Neural cell (in vitro differentiated cells): ENCODE results near the gene SPRY4. TPM values are rescaled to one million over a fixed set of nuclear protein-coding genes. Genes with fewer than 3 reads are reported as not detected.

ENCODE experiments used
- H2AFZ ChIP-seq: fragments of 200-600, 300-800 bp; sonication (generic), shearing (Covaris generic); 2 replicates; pipeline ENCODE4 v1.6.0; 2014; ENCODE audit warnings: low read depth, mild to moderate bottlenecking, antibody characterized with exemption, low read length, moderate library complexity
- H3F3A ChIP-seq: fragments of 200-600 bp; shearing (Covaris generic); 2 replicates; pipeline ENCODE4 v1.6.1; 2016; ENCODE audit warnings: mild to moderate bottlenecking, moderate library complexity, mixed read lengths, antibody characterized with exemption, low read length; ENCODE audit not compliant: insufficient read depth, poor library complexity, severe bottlenecking
- H3K27ac ChIP-seq: fragments of 200-600, 300-800 bp; sonication (generic), shearing (Covaris generic); 2 replicates; pipeline ENCODE4 v1.5.1; 2014; ENCODE audit warnings: mild to moderate bottlenecking, low read length, moderate library complexity
- H3K27me3 ChIP-seq: fragments of 300-800, 200-600 bp; sonication (generic), shearing (Covaris generic); 2 replicates; pipeline ENCODE4 v1.6.0; 2014; ENCODE audit warnings: mild to moderate bottlenecking, low read depth, low read length, moderate library complexity; ENCODE audit not compliant: insufficient read depth
- H3K36me3 ChIP-seq: fragments of 300-800, 200-600 bp; sonication (generic), shearing (Covaris generic); 2 replicates; pipeline ENCODE4 v1.5.1; 2014; ENCODE audit warnings: mild to moderate bottlenecking, antibody characterized with exemption, low read length, moderate library complexity; ENCODE audit not compliant: insufficient read depth
- H3K4me2 ChIP-seq: fragments of 300-800, 200-600 bp; sonication (generic), shearing (Covaris generic); 2 replicates; pipeline ENCODE4 v1.6.0; 2014; ENCODE audit warnings: mild to moderate bottlenecking, low read length
- H3K4me3 ChIP-seq: fragments of 300-800, 200-600 bp; sonication (generic), shearing (Covaris generic); 2 replicates; pipeline ENCODE4 v1.5.1; 2014; ENCODE audit warnings: mild to moderate bottlenecking, low read length, moderate library complexity
- H3K79me2 ChIP-seq: fragments of 200-600 bp; shearing (Covaris generic); replicated peaks from 2 replicates; pipeline ENCODE4 v1.6.0; 2014; ENCODE audit warnings: mild to moderate bottlenecking, low read length, moderate library complexity; ENCODE audit not compliant: insufficient read depth
- H3K9ac ChIP-seq: fragments of 300-800, 200-600 bp; sonication (generic), shearing (Covaris generic); 2 replicates; pipeline ENCODE4 v1.6.1; 2016; ENCODE audit warnings: mild to moderate bottlenecking, low read length, mixed read lengths
- H3K9me2 ChIP-seq: fragments of 200-600 bp; shearing (Covaris generic); 2 replicates; pipeline ENCODE4 v1.6.1; 2016; ENCODE audit warnings: mild to moderate bottlenecking, low read length, mixed read lengths; ENCODE audit not compliant: insufficient read depth
- H3K9me3 ChIP-seq: fragments of 200-600, 300-800 bp; sonication (generic), shearing (Covaris generic); 2 replicates; pipeline ENCODE4 v1.6.1; 2016; ENCODE audit warnings: mild to moderate bottlenecking, mixed run types, low read length, moderate library complexity, mixed read lengths
- H4K20me1 ChIP-seq: fragments of 200-600 bp; shearing (Covaris generic); 2 replicates; pipeline ENCODE4 v1.6.1; 2016; ENCODE audit warnings: mild to moderate bottlenecking, mixed run types; ENCODE audit not compliant: insufficient read depth
- CTCF ChIP-seq: fragments of 450-650 bp; IDR thresholded peaks from 2 replicates; pipeline ENCODE4 v1.5.1; 2014; ENCODE audit warnings: antibody characterized with exemption, mild to moderate bottlenecking, moderate library complexity; ENCODE audit not compliant: poor library complexity, severe bottlenecking
- EP300 ChIP-seq: fragments of 450-650 bp; conservative IDR thresholded peaks from 2 replicates; pipeline ENCODE4 v1.6.1; 2014; ENCODE audit warnings: antibody characterized with exemption, mild to moderate bottlenecking, moderate library complexity; ENCODE audit not compliant: poor library complexity, severe bottlenecking
- EZH2 ChIP-seq: fragments of 200-600, 300-800 bp; shearing (Covaris generic), sonication (generic); IDR thresholded peaks from 2 replicates; pipeline ENCODE4 v1.6.1; 2014; ENCODE audit warnings: antibody characterized with exemption, low read length, borderline replicate concordance, mild to moderate bottlenecking; ENCODE audit not compliant: insufficient read depth, poor library complexity, severe bottlenecking
- MXI1 ChIP-seq: fragments of 450-650 bp; conservative IDR thresholded peaks from 2 replicates; pipeline ENCODE4 v1.6.1; 2014; ENCODE audit warnings: antibody characterized with exemption, mild to moderate bottlenecking; ENCODE audit not compliant: poor library complexity, severe bottlenecking
- POLR2AphosphoS5 ChIP-seq: IDR thresholded peaks from 2 replicates; pipeline ENCODE4 v1.6.1; 2012
- RAD21 ChIP-seq: fragments of 450-650 bp; conservative IDR thresholded peaks from 2 replicates; pipeline ENCODE4 v1.6.1; 2014; ENCODE audit warnings: antibody characterized with exemption, mild to moderate bottlenecking, moderate library complexity
- REST ChIP-seq: IDR thresholded peaks from 2 replicates; pipeline ENCODE4 v1.6.1; 2012; ENCODE audit warnings: borderline replicate concordance
- SMC3 ChIP-seq: fragments of 450-650 bp; conservative IDR thresholded peaks from 2 replicates; pipeline ENCODE4 v1.6.1; 2014; ENCODE audit warnings: antibody characterized with exemption, mild to moderate bottlenecking, moderate library complexity; ENCODE audit not compliant: poor library complexity
- TAF1 ChIP-seq: IDR thresholded peaks from 2 replicates; pipeline ENCODE4 v1.6.1; 2012; ENCODE audit warnings: low read depth
- polyA plus RNA-seq: library from polyadenylated mRNA; depleted of rRNA; stranded (reverse); fragments of >200 nt; gene quantifications from 2 replicates; pipeline ENCODE4 v1.2.3, GENCODE V29; 2014

SPRY4 gene
- polyA plus RNA-seq, 1 donor from 2014 or later, result 0.47 TPM

- no peak overlapping the region for H3K4me2 ChIP-seq
- peaks cover 22% of the 10 kb centered on the region for H3K27me3 ChIP-seq
- no peak overlapping the region for H3K27ac ChIP-seq
- no peak overlapping the region for H2AFZ ChIP-seq
- H3K9me2 ChIP-seq, result no peaks in the 10 kb centered on the region
- TF ChIP-seq EZH2, result no peak
- TF ChIP-seq POLR2AphosphoS5, result no peak
- TF ChIP-seq EP300, result no peak
- TF ChIP-seq MXI1, result no peak
- no peak for TF ChIP-seq CTCF
- TF ChIP-seq SMC3, result no peak
- no peak for TF ChIP-seq RAD21
- no peak for TF ChIP-seq TAF1
- TF ChIP-seq REST, result no peak
- no peaks in the 10 kb centered on the region for H4K20me1 ChIP-seq
- no peaks in the 10 kb centered on the region for H3K79me2 ChIP-seq
- no peaks in the 10 kb centered on the region for H3K9me3 ChIP-seq
- no peak overlapping the region for H3K9ac ChIP-seq
- no peak overlapping the region for H3K4me3 ChIP-seq
- no peaks in the 10 kb centered on the region for H3K36me3 ChIP-seq
- no peaks in the 10 kb centered on the region for H3F3A ChIP-seq
Measured at GRCh38 chr5:142314109-142314508, 10.7 kb downstream of the SPRY4 start.

- Histone ChIP-seq H3K4me2 (no peak overlapping the region), H4K20me1 (no peaks in the 10 kb centered on the region)
- TF ChIP-seq TAF1, result no peak
- TF ChIP-seq RAD21, result no peak
Measured at GRCh38 chr5:142313682-142314081, 11.1 kb downstream of the SPRY4 start.

GRCh38 chr5:142313275-142313674 lies 11.5 kb downstream of the SPRY4 start:
- no peak overlapping the region for H3K4me2 ChIP-seq
- no peaks in the 10 kb centered on the region for H3K79me2 ChIP-seq
- no peaks in the 10 kb centered on the region for H4K20me1 ChIP-seq
- H3K27ac ChIP-seq, result no peak overlapping the region
- H3K9me3 ChIP-seq, result no peaks in the 10 kb centered on the region
- H3K27me3 ChIP-seq, result peaks cover 15% of the 10 kb centered on the region
- no peaks in the 10 kb centered on the region for H3K9me2 ChIP-seq
- H3K36me3 ChIP-seq, result no peaks in the 10 kb centered on the region
- no peak overlapping the region for H3K4me3 ChIP-seq
- no peaks in the 10 kb centered on the region for H3F3A ChIP-seq
- H2AFZ ChIP-seq, result no peak overlapping the region
- H3K9ac ChIP-seq, result no peak overlapping the region
- TF ChIP-seq EZH2 (no peak), SMC3 (no peak), RAD21 (no peak), REST (no peak)

More at GRCh38 chr5:142313682-142314081, 11.1 kb downstream of the SPRY4 start:
- Histone ChIP-seq H3K9ac (no peak overlapping the region), H3K79me2 (no peaks in the 10 kb centered on the region), H3K9me3 (no peaks in the 10 kb centered on the region), H3K4me3 (no peak overlapping the region), H3F3A (no peaks in the 10 kb centered on the region), H3K27me3 (peaks cover 18% of the 10 kb centered on the region), H3K9me2 (no peaks in the 10 kb centered on the region), H3K36me3 (no peaks in the 10 kb centered on the region), H3K27ac (no peak overlapping the region), H2AFZ (no peak overlapping the region)
